Parathyroid adenoma (tissue), 2 donors: ENCODE results near the gene TGFB1.

Experiments used
- H2AFZ ChIP-seq: fragments of 300-600 bp; sonication (generic); one replicate; pipeline ENCODE4 v1.7.0; 2017; ENCODE audit warnings: antibody characterized with exemption, mild to moderate bottlenecking
- H3K27ac ChIP-seq: fragments of 300-600 bp; sonication (generic); one replicate; pipeline ENCODE4 v1.7.0; 2017
- H3K27me3 ChIP-seq: fragments of 300-600 bp; sonication (generic); one replicate; pipeline ENCODE4 v1.7.0; 2017; ENCODE audit warnings: low read length; ENCODE audit not compliant: control insufficient read depth, insufficient read depth
- H3K36me3 ChIP-seq: fragments of 300-600 bp; sonication (generic); one replicate; pipeline ENCODE4 v1.7.0; 2017; ENCODE audit warnings: low read length; ENCODE audit not compliant: control insufficient read depth, insufficient read depth
- H3K4me1 ChIP-seq: fragments of 300-600 bp; sonication (generic); one replicate; pipeline ENCODE4 v1.7.0; 2017; ENCODE audit warnings: control low read depth
- H3K4me2 ChIP-seq: fragments of 300-600 bp; sonication (generic); one replicate; pipeline ENCODE4 v1.7.0; 2017; ENCODE audit warnings: low read length
- H3K4me3 ChIP-seq: fragments of 300-600 bp; sonication (generic); one replicate; pipeline ENCODE4 v1.7.0; 2017; ENCODE audit warnings: low read depth, low read length
- H3K79me2 ChIP-seq: fragments of 300-600 bp; sonication (generic); one replicate; pipeline ENCODE4 v1.7.0; 2017; ENCODE audit warnings: control low read depth
- H3K9ac ChIP-seq: fragments of 300-600 bp; sonication (generic); one replicate; pipeline ENCODE4 v1.7.0; 2017; ENCODE audit warnings: mild to moderate bottlenecking
- H3K9me3 ChIP-seq: fragments of 300-600 bp; sonication (generic); one replicate; pipeline ENCODE4 v1.7.0; 2017; ENCODE audit warnings: low read length; ENCODE audit not compliant: control insufficient read depth
- CTCF ChIP-seq: fragments of 300-600 bp; sonication (generic); IDR thresholded peaks from one replicate; pipeline ENCODE4 v1.7.0; 2017; ENCODE audit warnings: antibody characterized with exemption, mild to moderate bottlenecking
- donor health status: primary hyperparathyroidism.

Gene TGFB1

GRCh38 chr19:41366089-41366488, 12.4 kb upstream of the TGFB1 start:
- Histone ChIP-seq H3K27ac (no peak overlapping the region), H3K4me1 (no peaks in the 10 kb centered on the region)

GRCh38 chr19:41364524-41365391, 11.0 kb upstream of the TGFB1 start:
- H3K9ac ChIP-seq: peak overlapping the region; percentile 43
- peaks cover 37% of the 10 kb centered on the region for H3K79me2 ChIP-seq
- H3K4me2 ChIP-seq: peak overlapping the region; percentile 99
- no peaks in the 10 kb centered on the region for H3K9me3 ChIP-seq
- no peaks in the 10 kb centered on the region for H3K4me1 ChIP-seq
- no peak for TF ChIP-seq CTCF
- H3K36me3 ChIP-seq: no peaks in the 10 kb centered on the region
- peak overlapping the region; percentile 96 for H3K27ac ChIP-seq
- peak overlapping the region; percentile 100 for H3K4me3 ChIP-seq
- H3K27me3 ChIP-seq: no peaks in the 10 kb centered on the region
- peak overlapping the region; percentile 88 for H2AFZ ChIP-seq

More at GRCh38 chr19:41366089-41366488, 12.4 kb upstream of the TGFB1 start:
- no peaks in the 10 kb centered on the region for H3K9me3 ChIP-seq
- H3K4me3 ChIP-seq: no peak overlapping the region
- H3K27me3 ChIP-seq: no peaks in the 10 kb centered on the region
- no peak for TF ChIP-seq CTCF
- H2AFZ ChIP-seq: no peak overlapping the region
- H3K9ac ChIP-seq: no peak overlapping the region
- H3K36me3 ChIP-seq: no peaks in the 10 kb centered on the region
- H3K4me2 ChIP-seq: no peak overlapping the region
- H3K79me2 ChIP-seq: peaks cover 39% of the 10 kb centered on the region

- no peak for TF ChIP-seq CTCF
- peak within 1 kb of the TSS; percentile 88 for H2AFZ ChIP-seq
- H3K79me2 ChIP-seq: peaks cover 37% of the 10 kb centered on the region
- no peaks in the 10 kb centered on the region for H3K36me3 ChIP-seq
- peak within 1 kb of the TSS; percentile 43 for H3K9ac ChIP-seq
- H3K4me3 ChIP-seq: peak within 1 kb of the TSS; percentile 100
- H3K9me3 ChIP-seq: no peaks in the 10 kb centered on the region
- H3K4me2 ChIP-seq: peak within 1 kb of the TSS; percentile 99
- peak within 1 kb of the TSS; percentile 96 for H3K27ac ChIP-seq
- H3K27me3 ChIP-seq: no peaks in the 10 kb centered on the region
- no peaks in the 10 kb centered on the region for H3K4me1 ChIP-seq
Observed at GRCh38 chr19:41363753-41364523, 10.2 kb upstream of the TGFB1 start, which contains the start of gene B9D2. Gene B9D2 (minus strand): TSS chr19:41364149. CDS start chr19:41363519, 630 bp downstream.

GRCh38 chr19:41363371-41363752, 9.6 kb upstream of the TGFB1 start:
- peak overlapping the region; percentile 88 for H2AFZ ChIP-seq
- H3K27ac ChIP-seq: peak overlapping the region; percentile 96
- no peaks in the 10 kb centered on the region for H3K9me3 ChIP-seq
- no peaks in the 10 kb centered on the region for H3K4me1 ChIP-seq
- H3K36me3 ChIP-seq: no peaks in the 10 kb centered on the region
- no peaks in the 10 kb centered on the region for H3K27me3 ChIP-seq
- TF ChIP-seq CTCF: no peak
- peak overlapping the region; percentile 100 for H3K4me3 ChIP-seq
- no peak overlapping the region for H3K9ac ChIP-seq
- peak overlapping the region; percentile 99 for H3K4me2 ChIP-seq
- H3K79me2 ChIP-seq: peaks cover 36% of the 10 kb centered on the region
